ENCODE measurements around the gene FLT3LG. TPM values are rescaled to one million over a fixed set of nuclear protein-coding genes. Genes with fewer than 3 reads are reported as not detected.

FLT3LG gene
- total and polyA plus RNA-seq, 2 of the 8 experiments (the other 6 are each of a cell fraction or from before 2014, with no cell fraction given) = 1.6 to 3.2 TPM

- Histone ChIP-seq H2AK5ac (ENCODE audit: low read depth, low read length) (peak within 1 kb of the TSS; percentile 70; the same call in 1 of the 2 replicates), H2BK15ac (ENCODE audit: low read length) (peak within 1 kb of the TSS; percentile 19; the same call in 1 of the 2 replicates), H3K4ac (replicated peaks; ENCODE audit: insufficient read length, low read depth, low read length) (peak within 1 kb of the TSS; percentile 58), H3K27me3 (replicated peaks in 1 of 4; ENCODE audit: control insufficient read depth in 3 of 4, extremely low read depth in 1 of 4, insufficient read depth in 3 of 4, low read length in 3 of 4) (peaks cover 23 to 61% (median 57%) of the 10 kb centered on the region in 4 experiments), H3K9me3 (ENCODE audit: insufficient read depth in 2 of 2, low read depth in 1 of 2, low read length in 1 of 2) (no peaks in the 10 kb centered on the region), H3K4me3 (ENCODE audit: extremely low read depth in 1 of 4, insufficient read depth in 2 of 4, low read depth in 3 of 4, low read length in 4 of 4) (peak within 1 kb of the TSS in 3 of 4 experiments; percentile 22 to 52 (median 24); a peak in 5 of 8 replicates), H3K18ac (ENCODE audit: extremely low read depth, low read length) (peak within 1 kb of the TSS; percentile 71), H4K20me1 (replicated peaks in 1 of 2; ENCODE audit: control insufficient read depth in 1 of 2, insufficient read depth in 2 of 2, low read length in 2 of 2) (no peaks in the 10 kb centered on the region), H3K27ac (ENCODE audit: low read depth, low read length) (no peak within 1 kb of the TSS), H3K4me1 (replicated peaks in 1 of 4; ENCODE audit: control insufficient read depth in 3 of 4, insufficient read depth in 4 of 4, low read length in 3 of 4) (peaks cover 7 to 43% (median 25%) of the 10 kb centered on the region in 4 experiments), H3K14ac (ENCODE audit: insufficient read length) (no peak within 1 kb of the TSS), H3K4me2 (ENCODE audit: insufficient read depth in 1 of 2, low read depth in 2 of 2, low read length in 2 of 2) (peak within 1 kb of the TSS; percentile 57 to 97), H4K5ac (ENCODE audit: insufficient read length, low read depth, low read length) (no peak within 1 kb of the TSS), H4K91ac (replicated peaks; ENCODE audit: insufficient read length, low read length) (no peak within 1 kb of the TSS), H2BK120ac (replicated peaks; ENCODE audit: low read depth, low read length) (no peak within 1 kb of the TSS), H3K36me3 (ENCODE audit: control insufficient read depth in 2 of 4, insufficient read depth in 4 of 4, low read length in 3 of 4) (no peaks in the 10 kb centered on the region), H3K23me2 (ENCODE audit: low read depth, low read length) (peaks cover 21% of the 10 kb centered on the region), H3K56ac (replicated peaks; ENCODE audit: insufficient read length, low read depth, low read length) (no peak within 1 kb of the TSS), H2AFZ (ENCODE audit: low read length) (0 out of 2 replicates have a peak within 1 kb of the TSS, but pooled peaks have one; percentile 52), H3K79me2 (ENCODE audit: control insufficient read depth in 1 of 2, insufficient read depth in 2 of 2, low read length in 2 of 2) (no peaks in the 10 kb centered on the region), H2BK20ac (ENCODE audit: low read length) (peak within 1 kb of the TSS; percentile 43; the same call in 1 of the 2 replicates), H3K9ac (replicated peaks in 1 of 4; ENCODE audit: extremely low read depth in 1 of 4, low read depth in 3 of 4, low read length in 3 of 4) (no peak within 1 kb of the TSS), H3K23ac (ENCODE audit: insufficient read length) (no peak within 1 kb of the TSS), H2BK5ac (ENCODE audit: low read depth, low read length) (peak within 1 kb of the TSS; percentile 63; the same call in 1 of the 2 replicates), H4K8ac (ENCODE audit: extremely low read depth, insufficient read depth, low read length) (no peak within 1 kb of the TSS), H2BK12ac (ENCODE audit: low read depth, low read length) (peak within 1 kb of the TSS; percentile 94), H3K79me1 (ENCODE audit: low read depth, low read length) (no peaks in the 10 kb centered on the region)
- DNase-seq (ENCODE audit: low read depth in 1 of 2, low spot score in 2 of 2) (no peak), FAIRE-seq (no peak)
- 71% methylated on average over 7 of the region's 7 CpGs; no CpG with 5 or more reads in 1 of the 2 experiments for WGBS, 2 experiments (ENCODE audit: extremely low coverage in 1 of 2, insufficient coverage in 1 of 2, insufficient read length in 1 of 2, insufficient replicate concordance in 2 of 2, low coverage in 1 of 2, low lambda C conversion rate in 2 of 2, missing lambda C conversion rate in 1 of 2)
- ChIA-PET POLR2A (ENCODE audit: partially characterized antibody) (interaction anchor here (0.6 to 5.0 kb wide), 10 partner anchors 8 to 200 kb away, joined by 3 to 21 read pairs (median 7); partner anchors contain the start of genes ALDH16A1 and PIH1D1), CTCF (ENCODE audit: partially characterized antibody) (interaction anchor here (0.6 to 5.2 kb wide), 10 partner anchors 8 to 742 kb away, joined by 3 to 49 read pairs (median 7); partner anchors contain the start of gene SLC17A7)
- TF ChIP-seq SIN3A (conservative IDR thresholded peaks at IDR 0.05 in 1 of 2, IDR thresholded peaks at IDR 0.05 in 1 of 2; ENCODE audit: low read depth in 1 of 2, low read length in 2 of 2) (no peak), HDAC6 (IDR thresholded peaks at IDR 0.05; ENCODE audit: low read depth, low read length) (no peak), TAF1 (IDR thresholded peaks at IDR 0.05; ENCODE audit: low read depth, low read length) (no peak), RXRA (IDR thresholded peaks at IDR 0.05; ENCODE audit: insufficient read depth, low read depth, low read length) (no peak), TEAD4 (IDR thresholded peaks at IDR 0.05; ENCODE audit: low read depth, low read length) (no peak), JUND (IDR thresholded peaks at IDR 0.05; ENCODE audit: low read length) (no peak), CEBPB (IDR thresholded peaks at IDR 0.05; ENCODE audit: low read depth, low read length) (no peak), GTF2F1 (IDR thresholded peaks at IDR 0.05; ENCODE audit: borderline replicate concordance, low read depth, low read length) (no peak), RFX5 (IDR thresholded peaks at IDR 0.05; ENCODE audit: borderline replicate concordance, low read depth, low read length) (no peak), FOSL1 (IDR thresholded peaks at IDR 0.05; ENCODE audit: insufficient read depth, low read depth, low read length) (no peak), MAX (IDR thresholded peaks at IDR 0.05) (no peak), POLR2AphosphoS5 (IDR thresholded peaks at IDR 0.05; ENCODE audit: low read depth, low read length) (no peak), TCF12 (IDR thresholded peaks at IDR 0.05; ENCODE audit: low read depth, low read length) (no peak)
Observed at GRCh38 chr19:49425178-49425577, 48.8 kb upstream of the FLT3LG start, which contains the start of gene GFY. GFY (plus strand) TSS chr19:49425388; CDS start chr19:49426431, 1,043 bp downstream.

Measured in H1 (cell line).